HG03196 (cell line): ENCODE results near the gene KCNA10.

Experiments
- ATAC-seq: cut with Tn5 transposase; IDR thresholded peaks from one replicate; pipeline ENCODE4 v1.9.1; 2021; ENCODE audit not compliant: unreplicated experiment

Gene KCNA10

GRCh38 chr1:110480356-110481096 lies 38.4 kb downstream of the KCNA10 start:
- ATAC-seq: no peak

- no peak for ATAC-seq
Measured at GRCh38 chr1:110478886-110479285, 40.1 kb downstream of the KCNA10 start.

- no peak for ATAC-seq
Measured at GRCh38 chr1:110477967-110478640, 40.9 kb downstream of the KCNA10 start.

- ATAC-seq: no peak
Measured at GRCh38 chr1:110477445-110477957, 41.5 kb downstream of the KCNA10 start.

- ATAC-seq: no peak
Measured at GRCh38 chr1:110477041-110477440, 41.9 kb downstream of the KCNA10 start.

GRCh38 chr1:110476028-110476765 lies 42.8 kb downstream of the KCNA10 start:
- no peak for ATAC-seq

GRCh38 chr1:110475362-110476027 lies 43.5 kb downstream of the KCNA10 start:
- ATAC-seq: no peak

GRCh38 chr1:110474444-110474843 lies 44.5 kb downstream of the KCNA10 start:
- ATAC-seq: no peak

GRCh38 chr1:110472546-110472945 lies 46.4 kb downstream of the KCNA10 start:
- no peak for ATAC-seq

- no peak for ATAC-seq
Measured at GRCh38 chr1:110471131-110471530, 47.8 kb downstream of the KCNA10 start.
